ENCODE data around the gene ACAT1. TPM values are rescaled to one million over a fixed set of nuclear protein-coding genes. Genes with fewer than 3 reads are reported as not detected.

The ACAT1 gene
- 100 to 1,000 TPM in 2 of 4 donors, 10 to 100 TPM in 2; 79.5 to 190 (median 117) TPM for total RNA-seq

GRCh38 chr11:108121274-108122155 lies at the start of gene ACAT1:
TSS of gene ACAT1 (plus strand) at chr11:108121567. CDS start at chr11:108121607, 40 bp downstream.
- WGBS, 2 donors = 0 to 1% methylated on average over 28 to 59 of the region's 73 CpGs
- peak; percentile 96 to 100 for DNase-seq (ENCODE audit: low spot score in 2 of 2)
- TF ChIP-seq POLR2A (IDR thresholded peaks at IDR 0.05) = no peak
- intact Hi-C loops (cut with DNase I; ENCODE audit: low total_unique reads) = no loop called here
- peak within 1 kb of the TSS; percentile 81 for H3K4me3 ChIP-seq (ENCODE audit: low read depth, poor library complexity, severe bottlenecking)

DNA sequence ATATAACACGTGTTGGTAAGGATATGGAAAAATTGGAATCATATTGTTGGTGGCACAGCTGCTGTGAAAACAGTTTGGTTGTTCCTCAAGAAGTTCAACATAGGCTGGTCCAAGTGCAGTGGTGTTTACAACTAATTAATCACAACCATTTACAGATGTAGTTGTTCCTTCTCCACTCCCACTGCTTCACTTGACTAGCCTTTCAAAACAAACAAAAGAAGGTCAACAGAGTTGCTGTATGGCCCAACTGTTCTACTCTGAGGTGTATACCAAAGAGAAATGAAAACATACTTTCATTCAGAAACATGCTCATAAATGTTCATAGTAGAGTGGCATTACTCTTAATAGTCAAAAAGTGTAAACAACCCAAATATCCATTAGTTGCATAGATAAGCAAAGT lies 36.6 kb upstream of the ACAT1 start:
- H3K4me3 ChIP-seq (ENCODE audit: low read depth, poor library complexity, severe bottlenecking) = no peak overlapping the region
- no peak for DNase-seq (ENCODE audit: low spot score in 2 of 2)
- TF ChIP-seq, protein P1, sequence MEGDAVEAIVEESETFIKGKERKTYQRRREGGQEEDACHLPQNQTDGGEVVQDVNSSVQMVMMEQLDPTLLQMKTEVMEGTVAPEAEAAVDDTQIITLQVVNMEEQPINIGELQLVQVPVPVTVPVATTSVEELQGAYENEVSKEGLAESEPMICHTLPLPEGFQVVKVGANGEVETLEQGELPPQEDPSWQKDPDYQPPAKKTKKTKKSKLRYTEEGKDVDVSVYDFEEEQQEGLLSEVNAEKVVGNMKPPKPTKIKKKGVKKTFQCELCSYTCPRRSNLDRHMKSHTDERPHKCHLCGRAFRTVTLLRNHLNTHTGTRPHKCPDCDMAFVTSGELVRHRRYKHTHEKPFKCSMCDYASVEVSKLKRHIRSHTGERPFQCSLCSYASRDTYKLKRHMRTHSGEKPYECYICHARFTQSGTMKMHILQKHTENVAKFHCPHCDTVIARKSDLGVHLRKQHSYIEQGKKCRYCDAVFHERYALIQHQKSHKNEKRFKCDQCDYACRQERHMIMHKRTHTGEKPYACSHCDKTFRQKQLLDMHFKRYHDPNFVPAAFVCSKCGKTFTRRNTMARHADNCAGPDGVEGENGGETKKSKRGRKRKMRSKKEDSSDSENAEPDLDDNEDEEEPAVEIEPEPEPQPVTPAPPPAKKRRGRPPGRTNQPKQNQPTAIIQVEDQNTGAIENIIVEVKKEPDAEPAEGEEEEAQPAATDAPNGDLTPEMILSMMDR (IDR thresholded peaks at IDR 0.05) = no peak
- TF ChIP-seq POLR2A (IDR thresholded peaks at IDR 0.05) = no peak
- 52 to 56% methylated on average over 1 of the region's 1 CpG for WGBS, 2 donors
- intact Hi-C loops (cut with DNase I; ENCODE audit: low total_unique reads) = loop anchor here (5.0 kb wide), 1 partner anchor 53 kb away; no protein-coding TSS in a partner anchor

DNA sequence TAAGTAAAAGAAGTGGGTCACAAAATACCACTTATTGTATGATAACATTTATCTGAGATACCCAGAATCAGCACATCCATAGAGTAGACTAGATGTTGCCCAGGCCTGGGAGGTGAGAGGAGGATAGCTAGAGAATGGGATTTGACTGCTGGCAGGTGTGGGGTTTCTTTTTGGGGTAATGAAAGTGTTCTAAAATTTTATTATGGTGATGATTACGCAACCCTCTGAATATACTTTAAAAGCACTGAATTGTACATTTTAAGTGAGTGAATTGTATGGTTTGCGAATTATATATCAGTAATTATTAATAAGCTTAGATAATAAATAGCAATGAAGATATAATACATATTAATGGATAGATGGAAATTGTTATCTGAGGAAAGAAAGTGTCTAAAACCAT lies 35.7 kb upstream of the ACAT1 start:
- WGBS, 2 donors = 97% methylated on average over 2 of the region's 2 CpGs
- intact Hi-C loops (cut with DNase I; ENCODE audit: low total_unique reads) = no loop called here
- H3K4me3 ChIP-seq (ENCODE audit: low read depth, poor library complexity, severe bottlenecking) = no peak overlapping the region
- TF ChIP-seq POLR2A (IDR thresholded peaks at IDR 0.05) = no peak
- TF ChIP-seq, protein P1 (IDR thresholded peaks at IDR 0.05) = no peak
- DNase-seq (ENCODE audit: low spot score in 2 of 2) = no peak

DNA sequence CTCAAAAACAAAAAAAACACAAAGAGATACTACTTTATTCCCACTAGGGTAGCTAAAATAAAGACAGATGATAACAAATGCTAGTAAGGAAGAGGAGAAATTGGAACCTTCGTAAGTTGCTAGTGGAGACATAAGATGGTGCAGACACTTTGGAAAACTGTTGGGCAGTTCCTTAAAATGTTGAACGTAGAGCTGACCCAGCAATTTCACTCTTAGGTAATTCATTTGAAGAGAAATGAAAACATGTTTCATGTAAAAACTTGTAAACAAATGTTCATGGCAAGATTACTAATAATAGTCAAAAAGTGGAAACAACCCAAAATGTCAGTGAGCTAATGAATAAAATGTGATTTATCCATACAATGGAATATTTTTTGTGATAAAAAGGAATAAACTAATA lies 29.2 kb upstream of the ACAT1 start:
- TF ChIP-seq POLR2A (IDR thresholded peaks at IDR 0.05) = no peak
- TF ChIP-seq, protein P1 (IDR thresholded peaks at IDR 0.05) = no peak
- WGBS, 2 donors = 44 to 48% methylated on average over 2 of the region's 2 CpGs
- no peak overlapping the region for H3K4me3 ChIP-seq (ENCODE audit: low read depth, poor library complexity, severe bottlenecking)
- intact Hi-C loops (cut with DNase I; ENCODE audit: low total_unique reads) = no loop called here
- no peak for DNase-seq (ENCODE audit: low spot score in 2 of 2)

DNA sequence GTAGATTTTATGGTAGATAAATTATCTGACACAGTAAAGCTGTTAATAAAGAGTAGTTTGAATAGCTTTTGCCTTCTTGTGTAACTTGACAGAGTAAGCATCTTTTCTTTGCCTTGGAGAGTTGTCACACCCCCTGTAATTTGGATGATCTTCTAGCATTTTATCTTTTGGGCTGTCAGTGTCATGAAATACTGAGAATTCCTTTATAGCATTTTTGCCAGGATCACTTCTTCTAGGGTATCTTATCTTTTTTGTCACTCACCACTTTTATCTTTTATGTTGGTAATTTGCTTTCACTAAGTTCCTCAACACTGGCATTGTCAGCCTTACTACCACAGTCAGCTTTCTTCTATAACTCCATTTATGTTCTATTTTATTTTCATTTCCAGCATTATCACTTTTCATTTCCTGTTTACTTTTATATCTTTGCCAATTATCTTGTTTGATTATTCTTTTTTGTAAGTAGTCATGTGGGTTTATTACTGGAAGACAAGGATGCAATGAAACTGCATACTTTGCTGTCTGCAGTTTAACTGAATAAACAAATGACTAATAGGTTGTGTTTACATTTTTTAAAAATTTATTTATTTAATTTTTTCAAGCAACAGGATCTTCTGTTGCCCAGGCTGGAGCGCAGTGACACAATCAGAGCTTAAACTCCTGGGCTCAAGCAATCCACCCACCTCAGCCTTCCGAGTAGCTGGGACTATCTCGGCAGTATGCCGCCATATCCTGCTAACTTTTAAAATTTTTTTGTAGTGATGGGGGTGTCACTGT lies 28.1 kb upstream of the ACAT1 start:
- no peak overlapping the region for H3K4me3 ChIP-seq (ENCODE audit: low read depth, poor library complexity, severe bottlenecking)
- DNase-seq (ENCODE audit: low spot score in 2 of 2) = no peak
- TF ChIP-seq POLR2A (IDR thresholded peaks at IDR 0.05) = no peak
- TF ChIP-seq, protein P1 (IDR thresholded peaks at IDR 0.05) = no peak
- WGBS, 2 donors = 93% methylated on average over 4 of the region's 4 CpGs
- intact Hi-C loops (cut with DNase I; ENCODE audit: low total_unique reads) = no loop called here

DNA sequence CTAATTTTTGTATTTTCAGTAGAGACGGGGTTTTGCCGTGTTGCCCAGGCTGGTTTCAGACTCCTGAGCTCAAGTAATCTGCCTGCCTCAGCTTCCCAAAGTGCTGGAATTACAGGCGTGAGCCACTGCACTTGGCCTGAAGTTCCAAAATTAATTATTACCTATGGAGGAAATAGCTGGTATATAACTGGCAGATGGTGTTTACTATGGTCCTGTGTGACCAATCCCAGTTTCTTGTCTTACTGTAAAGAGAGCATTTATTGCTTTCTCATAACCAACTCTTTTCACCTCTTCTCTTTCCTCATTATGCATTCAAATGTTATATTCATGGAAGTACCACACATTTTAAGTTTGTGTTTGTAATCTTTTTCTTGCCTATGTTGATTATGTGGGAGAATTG lies 24.2 kb upstream of the ACAT1 start:
- DNase-seq (ENCODE audit: low spot score in 2 of 2) = no peak
- intact Hi-C loops (cut with DNase I; ENCODE audit: low total_unique reads) = no loop called here
- WGBS, 2 donors = 97 to 99% methylated on average over 3 of the region's 3 CpGs
- TF ChIP-seq, protein P1 (IDR thresholded peaks at IDR 0.05) = no peak
- no peak for TF ChIP-seq POLR2A (IDR thresholded peaks at IDR 0.05)
- no peak overlapping the region for H3K4me3 ChIP-seq (ENCODE audit: low read depth, poor library complexity, severe bottlenecking)
